GM21529 (cell line): Measurements from ENCODE around the gene MGLL.

Experiments
- ATAC-seq: cut with Tn5 transposase; IDR thresholded peaks from one replicate; pipeline ENCODE4 v1.9.1; 2021; ENCODE audit not compliant: unreplicated experiment

Gene MGLL

DNA sequence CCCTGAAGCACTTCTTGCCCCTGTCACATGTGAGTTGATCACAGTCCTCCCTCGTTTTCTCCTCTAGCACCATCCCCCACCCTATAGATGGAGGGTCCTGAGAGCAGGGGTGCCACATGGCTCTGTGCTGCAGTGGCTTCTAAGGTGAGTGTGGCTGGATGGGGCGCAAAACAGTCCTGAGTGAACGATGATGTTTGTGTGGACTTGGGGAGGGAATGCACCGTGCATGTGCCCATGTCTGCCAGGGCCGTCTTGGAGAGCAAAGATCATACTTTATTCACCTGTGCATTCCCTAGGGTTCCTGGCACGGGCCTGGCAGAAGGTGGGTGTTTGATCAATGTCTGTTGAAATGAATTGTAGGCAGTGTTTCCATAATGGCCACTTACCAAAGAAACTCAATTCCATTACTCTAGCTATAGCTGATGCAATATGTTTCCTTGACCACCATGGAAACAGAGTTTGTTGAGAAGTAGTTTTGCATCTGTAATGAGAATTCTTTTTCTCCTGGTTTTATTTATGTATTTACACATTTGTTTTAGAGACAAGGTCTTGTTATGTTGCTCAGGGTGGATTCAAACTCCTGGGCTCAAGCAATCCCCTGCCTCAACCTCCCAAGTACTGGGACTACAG lies 91.5 kb downstream of the MGLL start:
- ATAC-seq: no peak

DNA sequence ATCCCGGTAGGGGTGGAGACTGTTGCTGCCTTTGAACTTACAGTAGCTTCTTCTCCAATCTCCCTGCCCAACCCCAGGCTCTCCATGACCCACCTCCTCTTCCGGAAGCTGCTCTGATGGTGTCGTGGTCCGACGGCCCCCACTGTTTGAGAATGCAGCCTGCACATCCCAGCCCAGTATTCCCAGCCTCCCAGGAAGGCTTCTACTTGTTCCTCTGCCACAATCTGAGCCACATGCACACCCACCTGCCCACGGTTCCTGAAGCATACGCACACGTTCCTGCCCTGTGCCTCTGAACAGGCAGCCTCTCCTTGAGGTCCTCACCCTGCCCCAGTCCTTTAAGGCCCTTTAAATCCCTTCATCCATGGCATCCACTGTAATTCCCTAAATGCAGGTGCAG lies 92.1 kb downstream of the MGLL start:
- ATAC-seq: no peak

DNA sequence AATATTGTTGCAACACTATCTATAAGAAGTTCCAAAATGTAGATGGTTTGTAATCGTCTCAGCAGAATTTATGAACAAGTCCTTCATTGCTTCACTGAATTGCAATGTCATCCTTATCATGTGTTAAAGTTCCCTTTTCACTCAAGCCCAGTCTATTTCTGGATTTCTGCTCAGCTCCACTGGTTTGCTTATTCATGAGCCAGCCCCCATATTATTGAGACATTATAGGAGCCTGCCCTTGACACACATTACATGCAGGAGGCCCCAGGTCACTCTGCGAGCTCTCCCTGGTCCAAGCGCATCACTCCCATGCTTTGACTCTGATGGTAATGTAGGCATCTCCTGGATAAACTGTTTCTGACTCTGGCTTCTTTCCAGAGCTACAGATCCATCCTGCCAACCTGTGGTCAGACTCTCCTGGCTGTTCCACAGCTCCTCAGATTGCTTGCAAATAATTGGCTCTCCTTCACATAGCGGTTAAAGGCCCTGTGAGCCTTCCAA lies 92.7 kb downstream of the MGLL start:
- ATAC-seq: no peak

DNA sequence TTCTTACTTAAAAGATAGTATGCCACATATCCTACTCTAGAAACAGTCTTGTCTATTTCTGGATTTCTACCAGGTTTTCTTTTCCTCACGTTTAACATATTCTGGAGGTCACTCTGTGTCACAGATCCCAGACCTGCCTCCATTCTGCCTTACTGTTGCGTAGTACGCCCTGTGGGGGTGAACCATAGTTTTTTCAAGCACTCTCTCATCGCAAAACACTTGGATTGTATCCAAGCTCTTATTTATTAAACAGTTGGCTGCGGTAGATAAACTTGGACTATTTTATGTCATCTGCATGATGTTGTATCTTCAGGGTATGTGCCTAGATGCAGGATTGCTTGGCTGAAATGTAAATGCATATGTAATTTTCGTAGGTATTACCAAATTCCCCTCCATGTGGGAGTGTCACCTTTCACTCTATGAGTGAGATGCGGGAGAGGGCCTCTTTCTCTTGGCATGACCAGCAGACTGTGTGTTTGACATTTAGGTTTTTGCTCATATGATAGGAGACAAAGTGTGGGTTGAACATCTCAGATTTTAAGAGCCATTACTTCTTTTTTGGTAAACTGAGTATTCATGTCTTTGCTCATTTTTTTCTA lies 93.8 kb downstream of the MGLL start:
- no peak for ATAC-seq

DNA sequence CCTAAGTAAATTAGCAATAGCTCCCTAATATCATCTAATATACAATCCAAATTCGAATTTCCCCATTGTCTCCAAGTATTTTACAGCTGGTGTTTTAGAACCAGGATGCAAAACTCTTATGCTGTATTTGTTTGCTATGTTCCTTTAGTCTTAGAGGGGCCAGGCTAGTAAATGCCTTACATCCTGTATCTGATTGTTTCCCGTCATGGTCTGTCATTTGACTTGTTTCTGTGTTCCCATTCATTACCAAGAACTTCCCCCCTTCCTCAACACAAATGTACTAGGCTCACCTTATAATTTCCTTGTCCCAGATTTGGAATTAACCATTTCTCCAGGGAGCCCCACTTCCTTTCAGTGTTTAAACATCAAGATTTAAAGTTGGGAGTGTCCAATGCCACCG lies 95.4 kb downstream of the MGLL start:
- ATAC-seq: no peak

DNA sequence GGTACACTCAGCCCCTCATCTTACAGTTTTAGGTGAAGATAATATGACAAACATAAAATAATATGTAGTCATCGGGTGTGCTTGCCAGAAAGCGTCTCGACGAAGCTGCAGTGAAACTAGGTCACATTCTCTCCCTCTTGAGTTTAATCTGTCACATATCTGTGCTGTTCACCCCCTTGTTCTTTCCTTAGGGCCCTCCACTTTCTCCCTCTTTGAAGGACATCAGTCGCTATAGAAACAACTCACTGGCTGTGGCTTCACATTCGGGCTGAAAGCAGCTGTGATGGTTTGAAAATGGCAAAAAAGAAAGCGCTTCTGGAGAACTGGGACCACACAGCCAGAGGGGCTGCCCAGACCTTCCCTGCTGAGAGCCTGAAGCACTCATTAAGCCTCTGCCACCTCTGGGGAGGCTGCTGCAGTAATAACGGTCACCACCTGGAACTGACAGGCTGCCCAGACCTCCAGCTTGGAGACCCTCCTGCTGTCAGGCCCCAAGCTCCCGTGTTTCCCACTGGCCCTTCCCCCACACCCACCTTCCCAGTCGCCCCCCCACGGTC lies 99.2 kb downstream of the MGLL start:
- ATAC-seq: no peak

DNA sequence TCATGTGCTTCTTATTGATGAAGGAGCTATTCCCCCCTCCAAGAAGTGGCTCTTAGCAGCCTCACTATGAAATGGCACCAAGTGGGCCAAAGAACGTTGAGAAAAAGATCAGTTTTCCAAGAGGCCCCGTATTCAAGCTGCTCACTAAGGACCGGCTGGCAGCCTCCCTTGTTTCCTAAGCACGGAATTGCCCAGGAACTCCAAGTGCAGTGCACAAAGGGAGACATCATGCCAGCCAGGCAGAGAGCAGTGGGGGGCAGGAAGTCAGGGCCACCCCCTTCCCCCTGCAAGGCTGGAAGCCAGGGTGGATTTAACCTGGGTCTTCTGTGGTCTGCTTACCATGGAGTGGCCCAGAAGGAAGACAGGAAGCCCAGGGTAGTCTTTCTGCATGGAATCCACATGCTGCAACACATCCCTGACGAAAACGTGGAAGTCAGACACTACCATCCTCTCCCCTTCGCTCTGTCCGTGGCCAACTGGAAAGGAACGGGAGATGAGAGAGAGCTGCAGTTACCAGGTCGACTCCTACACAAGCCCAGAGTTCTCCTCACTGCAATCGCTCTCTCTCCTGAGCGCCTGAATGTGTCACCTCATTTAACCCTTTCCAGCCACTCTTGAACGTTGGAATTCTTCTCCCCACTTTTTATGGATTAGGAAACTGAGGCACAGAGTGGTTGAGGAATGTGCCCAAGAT lies 100.1 kb downstream of the MGLL start:
- ATAC-seq: no peak

DNA sequence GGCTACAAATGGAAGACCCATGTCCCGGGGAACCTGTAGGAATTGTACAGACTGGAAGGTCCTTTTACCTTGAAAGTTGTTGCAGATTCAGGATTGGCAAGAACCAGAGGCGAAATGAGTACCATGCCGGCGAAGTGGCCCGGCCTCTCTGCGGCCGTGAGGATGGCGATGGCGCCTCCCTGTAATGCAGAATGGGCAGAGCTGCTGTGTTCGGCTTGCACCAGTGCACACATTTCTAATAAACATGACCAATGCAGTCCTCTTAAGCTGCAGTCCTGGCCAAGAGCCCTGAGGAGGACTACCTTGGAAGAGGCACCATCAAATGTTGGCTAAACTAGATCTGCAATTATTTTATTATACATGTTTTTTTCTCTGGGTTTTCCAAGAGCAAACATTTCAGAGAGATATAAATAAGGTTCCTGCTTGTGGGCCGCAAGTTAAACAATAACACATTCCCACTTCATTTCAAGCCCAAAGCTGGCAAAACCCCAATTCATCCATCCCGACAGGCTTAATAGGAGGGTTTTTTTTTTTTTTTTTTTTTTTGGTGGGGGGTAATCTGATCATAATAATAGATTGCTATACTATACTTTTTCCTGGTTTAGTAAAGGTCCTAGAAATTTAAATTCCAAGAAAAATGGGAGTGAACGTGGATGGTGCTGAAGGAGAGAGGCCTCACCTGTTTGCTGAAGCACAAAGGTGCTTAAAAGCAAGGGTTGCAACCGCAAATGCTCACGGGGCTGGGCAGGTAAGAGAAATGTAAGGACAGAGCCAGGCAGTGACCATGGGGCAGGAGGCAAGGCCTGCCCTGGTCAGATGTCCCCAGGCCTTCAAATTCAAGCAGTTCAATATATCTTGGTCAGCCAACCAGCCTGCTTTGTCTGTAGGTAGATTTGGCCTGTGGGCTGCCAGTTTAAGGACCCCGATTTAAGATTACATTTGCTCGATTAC lies 101.1 kb downstream of the MGLL start:
- ATAC-seq: no peak

DNA sequence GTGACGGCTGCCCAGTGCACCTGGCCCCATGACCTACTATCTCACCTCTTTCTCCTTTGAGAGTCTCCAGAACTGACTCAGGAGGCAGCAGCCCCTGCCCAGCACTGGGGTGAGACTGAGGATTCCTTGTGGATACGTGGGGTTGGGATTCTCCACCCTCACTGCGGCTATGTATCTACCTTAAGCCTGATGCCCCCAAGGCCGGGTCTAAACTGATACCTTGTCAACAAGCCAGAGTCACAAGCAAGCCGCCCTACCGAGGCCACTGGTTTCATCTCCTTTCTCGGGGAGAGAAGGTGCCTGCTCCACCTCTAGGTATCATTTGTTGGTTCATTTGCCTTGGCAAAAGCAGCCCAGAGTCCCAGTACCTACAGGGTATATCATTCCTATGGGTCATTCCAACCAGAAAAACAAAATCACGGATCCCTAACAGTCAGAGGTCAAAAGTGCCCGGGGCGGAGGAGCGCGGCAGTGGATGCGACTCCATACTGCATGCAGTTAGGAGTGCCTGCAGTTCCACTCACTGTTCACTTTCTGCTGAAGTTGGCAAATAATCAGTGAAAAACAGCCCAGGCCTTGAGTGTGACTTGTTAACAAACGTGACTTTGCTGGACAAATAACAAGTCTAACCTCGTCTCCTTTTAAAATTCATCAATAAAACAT lies 102.0 kb downstream of the MGLL start:
- ATAC-seq: no peak

DNA sequence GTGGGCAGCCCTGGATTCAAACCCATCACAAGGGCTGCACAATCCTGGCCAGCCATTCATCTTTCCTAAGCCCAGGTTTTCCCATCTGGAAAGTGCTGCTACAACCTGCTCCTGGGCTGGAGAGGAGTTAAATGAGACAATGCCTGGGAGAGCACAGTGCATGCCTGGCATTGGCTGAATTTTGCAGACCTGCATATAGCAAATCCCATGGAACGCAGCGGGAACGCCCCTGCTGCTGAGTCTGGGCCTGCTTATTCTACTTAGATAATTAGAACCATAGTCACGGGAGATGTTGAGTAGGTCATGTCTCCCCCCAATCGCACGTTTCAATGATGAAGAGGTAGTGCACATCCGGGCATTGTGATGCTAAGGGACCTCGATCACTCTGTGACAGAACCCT lies 102.9 kb downstream of the MGLL start:
- ATAC-seq: no peak

DNA sequence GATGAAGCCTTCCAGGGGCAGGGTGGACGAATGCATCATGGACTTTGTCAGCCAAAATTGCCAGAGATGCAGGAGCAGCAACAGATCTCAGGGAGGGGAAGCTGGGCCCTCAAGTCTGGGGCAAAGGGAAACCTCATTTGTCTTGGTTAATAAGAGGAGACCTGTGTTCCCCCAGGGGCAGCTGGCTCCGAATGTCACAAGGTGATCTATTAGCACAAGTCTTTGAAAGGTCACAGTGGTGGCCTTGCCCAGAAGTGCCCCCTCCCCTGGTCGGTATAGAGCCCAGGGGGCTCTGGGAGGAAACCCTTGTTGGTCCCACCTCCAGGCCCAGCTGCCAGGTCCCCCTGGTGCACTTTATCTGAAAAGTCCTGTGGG lies 103.4 kb downstream of the MGLL start:
- ATAC-seq: no peak

DNA sequence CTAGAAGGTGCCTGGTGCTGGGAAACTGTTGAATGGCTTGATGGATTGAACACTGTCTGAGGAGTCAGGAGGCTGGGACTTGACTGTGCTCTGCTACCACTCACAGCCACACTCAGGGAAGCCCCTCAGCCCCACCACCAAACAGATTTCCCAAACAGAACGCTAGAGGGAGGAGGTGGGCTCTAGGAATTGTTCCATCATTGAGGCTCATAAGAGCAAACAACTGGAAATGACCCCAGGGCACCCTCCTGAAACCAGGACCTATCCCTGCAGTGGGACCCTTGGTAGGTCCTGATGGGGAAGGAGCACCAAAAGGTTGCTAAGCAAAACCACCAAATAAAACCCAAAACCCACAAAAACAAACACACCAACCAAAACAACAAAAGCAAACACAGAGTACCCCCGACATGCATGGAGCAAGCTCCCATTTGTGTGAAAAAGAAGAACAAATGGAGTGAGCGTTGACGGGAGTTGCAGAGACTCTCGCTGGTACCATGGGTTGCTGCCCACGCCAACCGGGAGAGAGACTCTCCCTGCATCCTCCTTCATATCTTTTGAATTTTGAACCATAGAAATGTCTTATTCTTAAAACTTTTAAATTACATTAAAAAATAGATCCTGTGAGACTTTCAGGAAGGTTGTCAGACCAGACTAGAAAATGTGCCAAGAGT lies 103.9 kb downstream of the MGLL start:
- ATAC-seq: no peak

DNA sequence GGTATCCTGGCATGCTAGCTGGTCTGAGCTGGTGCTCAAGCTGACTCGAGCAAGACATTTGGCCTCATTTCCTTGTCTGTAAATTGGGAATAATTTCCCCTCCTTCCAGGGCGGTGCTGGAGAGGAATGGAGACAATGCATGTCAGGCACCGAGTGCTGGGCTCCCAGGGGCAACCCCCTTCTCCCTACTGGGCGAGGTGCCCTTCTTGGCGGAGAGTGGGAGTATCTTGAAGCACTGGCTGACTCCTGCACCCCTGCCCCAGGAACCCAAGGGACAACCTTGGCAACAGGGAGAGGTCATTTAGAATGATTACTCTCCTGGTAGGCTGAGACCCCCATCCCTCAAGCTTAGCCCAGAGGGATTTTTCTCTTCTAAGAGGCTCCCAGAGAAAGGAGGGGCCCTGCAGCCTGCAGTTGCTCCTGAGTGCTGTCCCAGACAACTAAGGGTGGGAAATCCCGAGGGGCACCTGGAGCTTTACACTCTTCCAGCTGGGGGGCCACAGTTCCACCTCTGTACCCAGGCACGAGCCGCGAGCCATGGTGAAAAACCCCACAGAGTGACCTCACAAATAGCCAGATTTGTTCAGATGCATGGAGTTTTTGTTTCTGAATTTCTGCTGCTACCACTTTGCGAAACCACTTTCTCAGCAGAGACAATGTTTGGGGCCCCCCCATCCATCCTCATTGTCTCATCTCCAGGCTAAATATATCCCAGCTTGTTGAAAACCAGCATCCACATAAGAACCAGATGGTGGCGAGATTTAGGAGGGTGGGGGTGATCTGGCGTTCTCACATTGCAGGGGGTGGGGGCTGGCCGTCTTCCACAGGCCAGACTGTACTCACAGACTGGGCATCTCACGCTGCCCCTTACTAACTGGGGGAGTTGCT lies 104.7 kb downstream of the MGLL start:
- ATAC-seq: no peak

DNA sequence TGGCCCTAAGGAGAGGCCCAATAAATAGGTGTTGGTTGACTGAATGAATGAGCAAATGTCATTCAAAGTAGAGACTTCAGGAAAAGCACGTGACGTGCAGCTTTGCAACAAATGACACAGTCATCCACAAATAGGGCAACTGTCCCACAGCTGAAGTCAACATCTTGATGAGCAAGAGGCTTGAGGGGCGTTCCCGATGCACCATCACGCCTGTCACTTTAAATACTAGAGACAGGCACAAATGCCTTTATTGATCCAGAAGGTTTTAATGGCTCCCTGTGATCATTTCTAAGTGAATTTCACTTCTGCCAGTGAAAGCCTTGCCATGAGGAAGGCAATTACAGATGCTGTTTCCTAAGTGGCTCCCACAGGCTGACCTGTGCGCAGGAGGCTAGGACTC lies 105.9 kb downstream of the MGLL start:
- ATAC-seq: no peak

DNA sequence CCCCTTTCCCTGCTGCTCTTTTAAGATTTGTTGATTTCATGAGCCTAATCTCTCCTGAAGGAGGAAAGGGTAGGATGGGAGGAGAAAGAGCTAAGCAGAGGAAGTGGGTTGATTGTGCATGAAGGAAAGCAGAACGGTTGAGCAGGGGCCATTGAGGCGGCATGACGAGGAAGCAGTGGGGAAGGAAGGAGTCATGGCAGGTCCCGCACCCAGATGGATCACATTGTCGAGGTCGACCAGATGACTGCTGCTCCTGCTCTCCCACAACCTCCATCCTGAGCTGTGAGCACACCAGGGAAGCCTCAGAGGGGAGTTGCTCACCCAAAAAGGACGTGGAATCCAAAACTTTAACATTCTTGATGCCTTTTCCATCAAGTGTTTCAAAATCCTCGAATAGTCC lies 106.8 kb downstream of the MGLL start:
- no peak for ATAC-seq

DNA sequence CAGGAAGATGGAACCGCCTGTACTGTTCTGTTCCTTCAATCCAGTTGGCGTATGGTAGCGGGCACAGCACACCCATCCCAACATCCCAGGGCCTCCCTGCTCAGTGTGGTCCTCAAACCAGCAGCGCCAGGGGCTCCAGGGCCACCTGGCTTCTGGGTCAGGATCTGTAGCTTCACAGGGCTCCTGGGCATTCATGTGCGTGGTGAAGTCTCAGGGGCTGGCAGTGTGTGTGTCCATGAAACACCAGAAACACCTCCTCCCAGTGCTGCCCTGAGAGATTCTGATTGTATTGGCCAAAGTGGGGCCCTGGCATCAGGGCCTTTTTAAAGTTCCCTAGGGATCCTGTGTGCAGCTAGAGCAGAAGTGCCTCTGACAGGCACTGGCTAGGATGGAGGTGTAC lies 107.4 kb downstream of the MGLL start:
- ATAC-seq: no peak

DNA sequence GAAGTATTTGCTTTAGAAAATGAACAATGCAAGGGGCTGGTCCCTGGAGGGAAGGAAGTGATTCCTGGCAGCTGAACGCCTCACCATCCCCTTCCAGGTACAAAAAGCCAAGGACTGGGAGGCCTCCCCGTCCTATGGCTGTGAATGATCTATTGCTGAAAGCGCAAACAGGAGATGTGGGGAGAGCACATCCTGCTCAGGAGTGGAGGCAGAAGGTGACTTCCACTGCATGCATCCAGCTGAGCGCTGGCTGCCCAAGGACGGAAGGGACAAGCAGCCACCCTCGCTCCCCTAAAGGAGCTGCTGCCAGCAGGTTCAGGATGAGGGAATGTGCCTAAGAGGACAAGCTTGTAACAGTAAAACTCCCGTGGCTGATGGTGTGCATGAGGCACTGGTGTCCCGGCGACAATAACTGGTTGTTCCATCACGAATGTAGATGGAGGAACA lies 108.2 kb downstream of the MGLL start:
- ATAC-seq: no peak

DNA sequence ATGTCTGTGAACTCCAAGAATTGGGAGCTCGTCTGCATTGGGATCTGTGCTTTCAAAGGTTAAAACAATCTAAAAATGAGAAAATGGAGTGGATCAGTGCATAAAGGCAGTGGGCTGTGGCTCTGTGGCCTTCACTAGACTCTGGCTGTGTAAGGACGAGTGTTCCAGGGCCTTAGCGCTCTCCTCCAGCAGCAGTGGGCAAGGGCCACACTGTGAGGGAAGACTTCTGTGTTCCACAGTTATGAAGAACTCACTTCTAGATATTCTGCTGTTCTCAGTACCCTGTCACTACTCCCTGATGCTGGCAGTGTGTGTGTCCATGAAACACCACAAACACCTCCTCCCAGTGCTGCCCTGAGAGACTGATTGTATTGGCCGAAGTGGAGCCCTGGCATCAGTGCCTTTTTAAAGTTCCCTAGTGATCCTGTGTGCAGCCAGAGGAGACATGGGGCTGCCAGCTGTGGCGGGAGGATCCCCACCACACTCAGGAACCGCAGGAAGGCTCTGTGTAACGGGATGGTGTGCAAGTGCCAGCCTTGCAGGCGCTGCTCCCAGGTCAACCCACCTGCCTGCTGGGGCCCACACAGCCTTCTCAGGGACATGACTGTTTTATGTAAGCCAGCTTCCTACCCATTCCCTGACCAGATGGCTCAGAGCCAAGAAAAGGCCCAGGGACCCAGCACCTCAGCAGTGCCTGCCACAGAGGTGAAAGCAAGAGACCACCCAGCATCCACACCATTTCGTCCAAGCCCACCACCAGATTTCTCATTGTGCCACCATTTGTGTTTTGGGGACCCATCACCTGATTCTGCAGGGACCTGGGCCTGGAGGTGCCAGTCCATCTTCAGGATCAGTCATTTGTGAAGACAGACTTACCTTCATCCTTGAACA lies 109.2 kb downstream of the MGLL start:
- ATAC-seq: no peak
